ENCODE measurements around the gene TGFBR3. TPM values are rescaled to one million over a fixed set of nuclear protein-coding genes. Genes with fewer than 3 reads are reported as not detected.

The TGFBR3 gene
- total RNA-seq, 4 donors from 2014 or later: 37.3 to 61.7 (median 48.4) TPM

DNA sequence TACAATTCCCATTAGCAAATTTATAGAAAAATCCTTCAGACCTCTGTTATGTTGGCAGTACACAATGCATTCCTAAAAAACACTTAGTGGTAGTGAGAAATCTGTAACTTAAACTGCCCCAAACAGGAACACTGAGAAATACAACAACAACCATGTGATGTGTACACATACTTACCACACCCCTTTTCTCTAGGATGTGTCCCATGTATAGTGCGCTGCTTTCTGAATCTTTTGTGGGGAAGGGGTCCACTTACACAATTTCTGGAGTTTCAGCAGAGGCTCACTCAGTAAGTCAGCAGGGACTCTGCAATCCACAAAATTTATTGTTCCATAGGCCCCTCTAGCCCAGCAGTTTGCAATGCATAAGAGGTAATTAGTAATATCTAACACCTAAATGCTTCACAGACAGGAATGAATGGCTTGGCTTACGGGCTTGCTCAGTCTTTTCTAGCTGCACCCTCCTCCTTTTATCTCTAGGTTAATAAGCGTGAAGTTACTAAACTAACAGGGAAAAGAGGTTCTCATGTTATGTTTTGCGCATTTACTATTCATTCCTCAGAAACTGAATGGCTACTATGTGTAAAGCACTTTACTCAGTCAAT, 115.2 kb downstream of the TGFBR3 start:
- no peaks in the 10 kb centered on the region for H3K9me3 ChIP-seq
- intact Hi-C loops (cut with DNase I; ENCODE audit: low total_unique reads) (no loop called here), in situ Hi-C loops (cut with MboI; ENCODE audit: low sequenced_read_pairs in 4 of 4) (no loop called here)
- ATAC-seq (no peak), DNase-seq (no peak)
- no peaks in the 10 kb centered on the region for H3K36me3 ChIP-seq
- peaks cover 4 to 30% of the 10 kb centered on the region in 2 donors for H3K4me1 ChIP-seq
- H3K27me3 ChIP-seq: no peaks in the 10 kb centered on the region
- no peak overlapping the region for H3K4me3 ChIP-seq
- no peak for TF ChIP-seq POLR2A (IDR thresholded peaks at IDR 0.05)
- TF ChIP-seq, protein P1, sequence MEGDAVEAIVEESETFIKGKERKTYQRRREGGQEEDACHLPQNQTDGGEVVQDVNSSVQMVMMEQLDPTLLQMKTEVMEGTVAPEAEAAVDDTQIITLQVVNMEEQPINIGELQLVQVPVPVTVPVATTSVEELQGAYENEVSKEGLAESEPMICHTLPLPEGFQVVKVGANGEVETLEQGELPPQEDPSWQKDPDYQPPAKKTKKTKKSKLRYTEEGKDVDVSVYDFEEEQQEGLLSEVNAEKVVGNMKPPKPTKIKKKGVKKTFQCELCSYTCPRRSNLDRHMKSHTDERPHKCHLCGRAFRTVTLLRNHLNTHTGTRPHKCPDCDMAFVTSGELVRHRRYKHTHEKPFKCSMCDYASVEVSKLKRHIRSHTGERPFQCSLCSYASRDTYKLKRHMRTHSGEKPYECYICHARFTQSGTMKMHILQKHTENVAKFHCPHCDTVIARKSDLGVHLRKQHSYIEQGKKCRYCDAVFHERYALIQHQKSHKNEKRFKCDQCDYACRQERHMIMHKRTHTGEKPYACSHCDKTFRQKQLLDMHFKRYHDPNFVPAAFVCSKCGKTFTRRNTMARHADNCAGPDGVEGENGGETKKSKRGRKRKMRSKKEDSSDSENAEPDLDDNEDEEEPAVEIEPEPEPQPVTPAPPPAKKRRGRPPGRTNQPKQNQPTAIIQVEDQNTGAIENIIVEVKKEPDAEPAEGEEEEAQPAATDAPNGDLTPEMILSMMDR (IDR thresholded peaks at IDR 0.05 in 4 of 5, conservative IDR thresholded peaks at IDR 0.05 in 1 of 5): no peak
- H3K27ac ChIP-seq: no peak overlapping the region

DNA sequence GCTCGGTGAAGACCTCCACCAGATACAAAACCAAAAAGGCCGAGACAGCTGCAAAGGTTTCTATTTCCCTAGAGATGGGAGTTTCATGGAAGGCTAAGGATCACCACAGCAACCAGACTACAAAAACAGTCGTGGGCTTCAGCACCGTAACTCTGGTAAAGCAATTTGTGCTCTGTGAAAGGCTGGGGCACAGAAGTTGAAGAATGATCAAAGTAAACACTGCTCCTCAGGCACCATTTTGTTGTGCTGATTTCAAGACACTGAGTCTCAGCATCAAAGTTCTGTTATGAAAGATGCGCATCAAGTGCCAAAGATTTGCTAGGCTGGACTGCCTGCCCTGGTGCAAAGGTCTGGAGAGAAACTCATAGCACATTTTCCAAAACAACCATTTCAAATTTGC, 116.2 kb downstream of the TGFBR3 start:
- Histone ChIP-seq H3K4me3 (no peak overlapping the region), H3K4me1 (peaks cover 4 to 30% of the 10 kb centered on the region in 2 donors), H3K36me3 (no peaks in the 10 kb centered on the region), H3K27ac (peak overlapping the region; percentile 3 to 46 (median 39)), H3K9me3 (no peaks in the 10 kb centered on the region), H3K27me3 (no peaks in the 10 kb centered on the region)
- peak in 1 of 2 donors; percentile 46 for ATAC-seq
- intact Hi-C loops (cut with DNase I; ENCODE audit: low total_unique reads) (no loop called here), in situ Hi-C loops (cut with MboI; ENCODE audit: low sequenced_read_pairs in 4 of 4) (no loop called here)
- DNase-seq: no peak
- TF ChIP-seq POLR2A (IDR thresholded peaks at IDR 0.05): no peak
- TF ChIP-seq, protein P1 (IDR thresholded peaks at IDR 0.05 in 4 of 5, conservative IDR thresholded peaks at IDR 0.05 in 1 of 5): no peak

DNA sequence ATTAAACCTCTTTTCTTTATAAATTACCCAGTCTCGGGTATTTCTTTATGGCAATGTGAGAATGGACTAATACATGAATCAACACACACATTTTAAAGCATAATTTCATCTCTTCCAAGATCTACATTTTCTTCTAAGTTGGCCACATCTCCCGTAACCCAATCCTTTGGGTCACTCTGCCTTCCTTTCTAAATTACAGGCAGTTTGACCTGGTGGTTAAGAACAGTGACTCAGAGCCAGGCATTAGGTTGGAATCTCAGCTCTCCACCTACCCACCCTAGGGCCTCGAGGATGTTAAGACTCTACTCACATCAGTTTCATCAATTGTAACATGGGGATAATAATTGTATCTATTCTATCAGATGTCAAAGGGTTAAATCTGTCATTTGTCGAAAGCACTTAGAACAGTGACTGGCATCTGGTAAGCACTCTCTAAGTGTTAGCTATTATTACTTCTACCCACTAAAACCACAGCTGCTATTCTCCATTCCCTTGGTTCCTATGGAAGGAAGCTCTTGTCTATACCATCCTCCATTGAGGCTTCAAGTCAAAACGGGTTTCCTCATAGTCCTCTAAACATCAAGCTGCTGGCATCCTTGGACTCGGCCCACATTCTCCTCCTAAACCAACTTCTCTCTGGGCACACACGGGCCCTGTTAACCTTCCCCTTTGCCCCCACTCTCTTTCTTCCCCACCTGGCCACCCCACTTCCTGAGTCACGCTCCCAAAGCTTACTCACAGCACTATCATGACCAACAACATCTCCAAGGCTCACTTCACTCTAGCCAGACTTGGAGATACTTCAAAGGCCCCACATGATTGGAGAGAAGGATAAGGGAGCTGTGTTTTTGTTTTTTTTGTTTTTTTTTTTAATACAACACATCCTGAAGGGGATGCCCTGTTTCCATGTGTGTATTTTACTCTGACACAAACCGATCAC, 116.9 kb downstream of the TGFBR3 start:
- peak overlapping the region; percentile 3 to 46 (median 39) for H3K27ac ChIP-seq
- intact Hi-C loops (cut with DNase I; ENCODE audit: low total_unique reads): no loop called here
- DNase-seq (no peak), ATAC-seq (no peak)
- H3K9me3 ChIP-seq: no peaks in the 10 kb centered on the region
- H3K4me3 ChIP-seq: no peak overlapping the region
- peaks cover 4 to 30% of the 10 kb centered on the region in 2 donors for H3K4me1 ChIP-seq
- TF ChIP-seq POLR2A (IDR thresholded peaks at IDR 0.05): no peak
- TF ChIP-seq, protein P1 (IDR thresholded peaks at IDR 0.05 in 4 of 5, conservative IDR thresholded peaks at IDR 0.05 in 1 of 5): no peak
- H3K27me3 ChIP-seq: no peaks in the 10 kb centered on the region
- in situ Hi-C loops (cut with MboI; ENCODE audit: low sequenced_read_pairs in 4 of 4): no loop called here
- H3K36me3 ChIP-seq: no peaks in the 10 kb centered on the region

DNA sequence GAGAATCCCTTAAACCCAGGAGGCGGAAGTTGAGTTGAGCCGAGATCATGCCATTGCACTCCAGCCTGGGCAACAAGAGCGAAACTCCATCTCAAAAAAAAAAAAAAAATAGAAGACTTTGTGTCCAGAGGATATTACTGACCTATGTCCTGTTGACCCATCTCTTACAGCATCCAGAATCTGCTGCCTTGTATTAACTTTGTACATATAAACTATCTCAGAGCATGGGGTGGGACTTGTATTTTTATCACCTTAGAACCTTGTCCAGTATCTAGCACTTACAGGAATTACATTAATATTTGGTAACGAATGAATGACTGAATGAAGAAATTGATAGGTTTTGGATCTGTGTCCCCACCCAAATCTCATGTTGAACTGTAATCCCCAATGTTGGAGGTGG, 117.8 kb downstream of the TGFBR3 start:
- in situ Hi-C loops (cut with MboI; ENCODE audit: low sequenced_read_pairs in 4 of 4) (no loop called here), intact Hi-C loops (cut with DNase I; ENCODE audit: low total_unique reads) (no loop called here)
- H3K27ac ChIP-seq: no peak overlapping the region
- H3K4me3 ChIP-seq: no peak overlapping the region
- H3K9me3 ChIP-seq: no peaks in the 10 kb centered on the region
- ATAC-seq (no peak), DNase-seq (no peak)
- no peaks in the 10 kb centered on the region for H3K36me3 ChIP-seq
- no peaks in the 10 kb centered on the region for H3K27me3 ChIP-seq
- TF ChIP-seq POLR2A (IDR thresholded peaks at IDR 0.05): no peak
- TF ChIP-seq, protein P1 (IDR thresholded peaks at IDR 0.05 in 4 of 5, conservative IDR thresholded peaks at IDR 0.05 in 1 of 5): no peak
- H3K4me1 ChIP-seq: peaks cover 4 to 36% of the 10 kb centered on the region in 2 donors

Measured in gastrocnemius medialis (tissue), 4 donors.